Measurements from ENCODE around the gene GEMIN2. TPM values are rescaled to one million over a fixed set of nuclear protein-coding genes. Genes with fewer than 3 reads are reported as not detected.
"Not testable (repeated sequence)": the region's sequence is repeated elsewhere in the genome, so short reads cannot be mapped to it uniquely, and the experiment has no call there.

GEMIN2 gene, protein sequence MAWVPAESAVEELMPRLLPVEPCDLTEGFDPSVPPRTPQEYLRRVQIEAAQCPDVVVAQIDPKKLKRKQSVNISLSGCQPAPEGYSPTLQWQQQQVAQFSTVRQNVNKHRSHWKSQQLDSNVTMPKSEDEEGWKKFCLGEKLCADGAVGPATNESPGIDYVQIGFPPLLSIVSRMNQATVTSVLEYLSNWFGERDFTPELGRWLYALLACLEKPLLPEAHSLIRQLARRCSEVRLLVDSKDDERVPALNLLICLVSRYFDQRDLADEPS
- 10 to 100 TPM; 19.5 to 21.2 (median 21.1) TPM for total RNA-seq

- Mint-ChIP-seq H3K4me3 (peak within 1 kb of the TSS; percentile 97), H3K4me1 (ENCODE audit: low read depth) (peaks cover 18% of the 10 kb centered on the region), H3K27me3 (ENCODE audit: low read depth) (no peaks in the 10 kb centered on the region), H3K9me3 (no peaks in the 10 kb centered on the region), H3K36me3 (ENCODE audit: insufficient read depth) (peaks cover 5% of the 10 kb centered on the region)
- ATAC-seq (peak; percentile 98), DNase-seq (peak; percentile 90)
Observed at GRCh38 chr14:39114073-39114838, at the start of gene GEMIN2. Gene GEMIN2, plus strand, starts transcription at chr14:39114323. Its CDS starts 16 bp downstream, at chr14:39114339.

DNA sequence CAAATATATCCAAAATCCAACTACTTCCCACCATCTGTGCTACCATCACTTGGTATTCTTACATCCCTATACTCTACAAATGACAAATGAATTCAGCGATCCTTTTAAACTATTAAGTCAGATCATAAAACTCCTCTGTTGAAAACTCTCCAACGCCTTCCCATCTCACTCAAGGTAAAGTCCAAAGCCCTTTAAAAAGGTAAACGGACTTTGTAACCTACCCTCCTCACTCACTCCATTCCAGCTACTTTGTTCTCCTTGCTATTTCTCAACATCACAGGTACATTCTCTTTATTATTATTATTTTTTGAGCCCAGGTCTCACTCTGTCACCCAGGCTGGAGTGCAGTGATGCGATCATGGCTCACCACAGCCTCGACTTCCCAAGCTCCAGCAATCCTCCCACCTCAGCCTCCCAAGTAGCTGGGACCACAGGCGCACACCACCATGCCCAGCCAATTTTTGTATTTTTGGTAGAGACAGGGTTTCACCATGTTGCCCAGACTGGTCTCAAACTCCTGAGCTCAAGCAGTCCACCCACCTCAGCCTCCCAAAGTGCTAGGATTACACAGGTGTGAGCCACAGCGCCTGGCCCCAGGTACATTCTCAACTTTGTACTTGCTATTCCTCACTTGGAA, 44.8 kb upstream of the GEMIN2 start:
- not testable (repeated sequence) for H3K27me3 Mint-ChIP-seq (ENCODE audit: low read depth); H3K4me1 Mint-ChIP-seq (ENCODE audit: low read depth); DNase-seq; H3K9me3 Mint-ChIP-seq; ATAC-seq; H3K4me3 Mint-ChIP-seq
- peaks cover 44% of the 10 kb centered on the region for H3K36me3 Mint-ChIP-seq (ENCODE audit: insufficient read depth)

DNA sequence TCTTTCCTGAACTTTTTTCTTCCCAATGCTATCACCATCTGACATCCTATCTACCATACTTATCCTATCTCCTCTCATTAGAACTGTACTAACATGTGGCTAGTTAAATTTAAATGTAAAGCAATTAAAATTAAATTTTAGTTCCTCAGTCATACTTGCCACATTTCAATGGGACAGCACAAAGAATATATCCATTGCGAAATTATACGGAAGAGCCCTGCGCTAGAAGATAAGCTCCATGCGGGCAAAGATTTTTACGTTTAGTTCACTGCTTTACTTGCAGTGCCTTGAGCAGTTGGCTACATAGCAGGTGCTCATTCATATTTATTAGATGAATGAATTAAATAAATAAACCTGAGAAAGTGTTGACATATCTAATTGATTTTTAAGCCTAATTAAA, 44.2 kb upstream of the GEMIN2 start:
- H3K36me3 Mint-ChIP-seq (ENCODE audit: insufficient read depth), result peaks cover 42% of the 10 kb centered on the region
- DNase-seq (no peak), ATAC-seq (no peak)
- no peak overlapping the region for H3K4me3 Mint-ChIP-seq
- peaks cover 5% of the 10 kb centered on the region for H3K4me1 Mint-ChIP-seq (ENCODE audit: low read depth)
- no peaks in the 10 kb centered on the region for H3K27me3 Mint-ChIP-seq (ENCODE audit: low read depth)
- H3K9me3 Mint-ChIP-seq, result no peaks in the 10 kb centered on the region

DNA sequence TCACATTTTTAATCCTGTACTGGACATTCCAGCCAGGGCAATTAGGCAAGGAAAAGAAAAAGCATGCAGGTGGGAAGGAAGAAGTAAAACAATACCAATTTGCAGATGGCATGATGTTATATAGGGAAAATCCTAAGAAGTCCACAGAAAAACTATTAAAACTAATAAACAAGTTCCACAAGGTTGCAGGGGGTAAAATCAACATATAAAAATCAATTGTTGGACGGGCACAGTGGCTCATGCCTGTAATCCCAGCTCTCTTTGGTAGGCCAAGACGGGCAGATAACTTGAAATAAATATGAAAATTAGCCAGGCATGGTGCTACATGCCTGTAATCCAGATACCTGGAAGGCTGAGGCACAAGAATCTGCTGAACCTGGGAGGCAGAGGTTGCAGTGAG, 43.0 kb upstream of the GEMIN2 start:
- H3K9me3 Mint-ChIP-seq, result no peaks in the 10 kb centered on the region
- peaks cover 41% of the 10 kb centered on the region for H3K36me3 Mint-ChIP-seq (ENCODE audit: insufficient read depth)
- no peaks in the 10 kb centered on the region for H3K27me3 Mint-ChIP-seq (ENCODE audit: low read depth)
- DNase-seq, result no peak
- no peak for ATAC-seq
- H3K4me1 Mint-ChIP-seq (ENCODE audit: low read depth), result peaks cover 5% of the 10 kb centered on the region
- H3K4me3 Mint-ChIP-seq, result no peak overlapping the region

DNA sequence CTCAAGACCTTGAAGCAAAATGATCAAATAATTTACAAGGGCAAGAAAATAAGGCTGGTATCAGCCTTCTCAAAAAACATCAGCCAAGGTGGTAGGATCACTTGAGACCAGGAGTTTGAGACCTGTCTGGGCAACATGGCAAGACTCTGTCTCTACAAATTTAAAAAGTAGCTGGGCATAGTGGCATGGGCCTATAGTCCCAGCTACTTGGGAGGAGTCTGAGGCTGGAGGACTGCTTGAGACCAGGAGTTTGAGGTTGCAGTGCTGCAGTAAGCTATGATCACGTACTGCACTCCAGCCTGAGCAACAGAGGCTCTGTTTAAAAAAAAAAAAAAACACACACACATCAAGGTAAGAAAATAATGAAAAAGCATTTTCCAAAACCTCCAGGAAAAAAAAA, 33.2 kb upstream of the GEMIN2 start:
- ATAC-seq, result no peak
- Mint-ChIP-seq H3K36me3 (ENCODE audit: insufficient read depth) (peaks cover 38% of the 10 kb centered on the region), H3K4me3 (no peak overlapping the region)

GRCh38 chr14:39083127-39083526, 31.0 kb upstream of the GEMIN2 start:
- DNase-seq (no peak), ATAC-seq (no peak)
- H3K4me3 Mint-ChIP-seq, result no peak overlapping the region
- no peaks in the 10 kb centered on the region for H3K27me3 Mint-ChIP-seq (ENCODE audit: low read depth)
- peaks cover 3% of the 10 kb centered on the region for H3K4me1 Mint-ChIP-seq (ENCODE audit: low read depth)
- H3K36me3 Mint-ChIP-seq (ENCODE audit: insufficient read depth), result peaks cover 41% of the 10 kb centered on the region
- H3K9me3 Mint-ChIP-seq, result no peaks in the 10 kb centered on the region

More for the DNA sequence above, 33.2 kb upstream of the GEMIN2 start:
- DNase-seq, result no peak
- Mint-ChIP-seq H3K27me3 (ENCODE audit: low read depth) (no peaks in the 10 kb centered on the region), H3K9me3 (no peaks in the 10 kb centered on the region), H3K4me1 (ENCODE audit: low read depth) (peaks cover 3% of the 10 kb centered on the region)

GRCh38 chr14:39085933-39086332, 28.2 kb upstream of the GEMIN2 start:
- DNase-seq (no peak), ATAC-seq (no peak)
- no peak overlapping the region for H3K4me3 Mint-ChIP-seq
- no peaks in the 10 kb centered on the region for H3K4me1 Mint-ChIP-seq (ENCODE audit: low read depth)
- H3K27me3 Mint-ChIP-seq (ENCODE audit: low read depth), result no peaks in the 10 kb centered on the region
- peaks cover 41% of the 10 kb centered on the region for H3K36me3 Mint-ChIP-seq (ENCODE audit: insufficient read depth)
- H3K9me3 Mint-ChIP-seq, result no peaks in the 10 kb centered on the region

DNA sequence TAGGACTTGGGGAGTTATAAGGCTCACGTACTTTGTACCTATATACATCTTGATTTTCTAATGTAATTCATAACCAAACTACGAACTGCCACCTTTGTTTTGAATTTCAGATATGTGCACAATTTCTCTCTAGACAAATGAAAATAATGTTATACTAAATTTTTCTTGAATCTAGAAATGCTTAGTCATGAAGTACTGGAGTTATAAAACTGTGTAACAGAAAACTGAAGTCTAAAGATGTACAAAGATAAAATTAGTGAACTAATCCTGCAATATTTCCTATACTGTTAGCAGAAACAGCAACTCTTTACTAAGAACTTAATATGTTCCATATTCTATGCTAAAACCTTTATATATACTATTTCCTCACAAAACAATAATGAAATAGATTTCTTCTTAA, 26.6 kb upstream of the GEMIN2 start:
- H3K36me3 Mint-ChIP-seq (ENCODE audit: insufficient read depth), result peaks cover 45% of the 10 kb centered on the region

DNA sequence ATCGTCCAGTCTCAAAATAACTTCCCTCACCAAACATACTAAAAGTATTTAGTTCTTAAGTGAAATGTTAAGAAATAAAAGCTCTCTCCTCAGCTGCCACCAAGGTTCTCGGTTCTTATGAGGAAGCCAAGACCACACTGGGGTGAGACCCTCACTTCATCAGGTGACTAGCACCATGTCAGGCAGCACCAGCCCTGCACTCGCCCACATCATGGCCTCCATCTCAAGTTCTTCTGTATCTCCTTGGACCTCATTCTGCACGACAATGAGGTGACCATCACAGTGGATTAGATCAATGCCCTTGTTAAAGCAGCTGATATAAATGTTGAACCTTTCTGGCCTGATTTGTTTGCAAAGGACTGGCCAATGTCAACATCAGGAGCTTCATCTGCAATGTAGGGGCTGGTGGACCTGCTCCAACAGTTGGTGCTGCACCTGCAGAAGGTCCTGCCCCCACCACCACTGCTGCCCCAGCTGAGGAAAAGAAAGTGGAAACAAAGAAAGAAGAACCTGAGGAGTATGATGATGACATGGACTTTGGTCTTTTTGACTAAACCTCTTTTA, 23.5 kb upstream of the GEMIN2 start:
- Mint-ChIP-seq H3K4me1 (ENCODE audit: low read depth) (peaks cover 15% of the 10 kb centered on the region), H3K36me3 (ENCODE audit: insufficient read depth) (peaks cover 39% of the 10 kb centered on the region), H3K4me3 (no peak overlapping the region), H3K9me3 (no peaks in the 10 kb centered on the region), H3K27me3 (ENCODE audit: low read depth) (no peaks in the 10 kb centered on the region)
- no peak for DNase-seq
- no peak for ATAC-seq

More for the DNA sequence above, 26.6 kb upstream of the GEMIN2 start:
- Mint-ChIP-seq H3K9me3 (no peaks in the 10 kb centered on the region), H3K27me3 (ENCODE audit: low read depth) (no peaks in the 10 kb centered on the region), H3K4me1 (ENCODE audit: low read depth) (peaks cover 6% of the 10 kb centered on the region), H3K4me3 (no peak overlapping the region)
- no peak for ATAC-seq
- no peak for DNase-seq

DNA sequence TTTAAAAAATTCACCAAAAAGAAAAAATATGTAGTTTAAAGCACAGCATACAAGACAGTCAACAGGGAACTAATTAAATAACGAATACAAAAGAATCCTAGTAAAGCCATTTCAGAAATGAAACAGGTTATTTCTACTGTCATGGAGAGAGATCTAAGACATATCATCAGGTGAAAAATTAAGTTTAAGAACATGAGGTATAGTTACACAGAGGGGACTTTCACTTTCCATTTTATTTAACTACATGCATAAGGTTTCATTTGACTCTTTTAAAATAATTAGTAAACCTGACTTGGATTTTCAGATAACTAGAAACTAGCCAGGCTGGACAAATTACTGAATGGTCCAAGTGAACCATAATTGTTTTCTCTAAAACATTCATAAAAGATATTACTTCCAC, 22.4 kb upstream of the GEMIN2 start:
- DNase-seq (no peak), ATAC-seq (peak in 1 of 2 donors; percentile 51)
- H3K36me3 Mint-ChIP-seq (ENCODE audit: insufficient read depth), result peaks cover 36% of the 10 kb centered on the region
- no peak overlapping the region for H3K4me3 Mint-ChIP-seq
- no peaks in the 10 kb centered on the region for H3K9me3 Mint-ChIP-seq
- H3K27me3 Mint-ChIP-seq (ENCODE audit: low read depth), result no peaks in the 10 kb centered on the region
- peaks cover 15% of the 10 kb centered on the region for H3K4me1 Mint-ChIP-seq (ENCODE audit: low read depth)

DNA sequence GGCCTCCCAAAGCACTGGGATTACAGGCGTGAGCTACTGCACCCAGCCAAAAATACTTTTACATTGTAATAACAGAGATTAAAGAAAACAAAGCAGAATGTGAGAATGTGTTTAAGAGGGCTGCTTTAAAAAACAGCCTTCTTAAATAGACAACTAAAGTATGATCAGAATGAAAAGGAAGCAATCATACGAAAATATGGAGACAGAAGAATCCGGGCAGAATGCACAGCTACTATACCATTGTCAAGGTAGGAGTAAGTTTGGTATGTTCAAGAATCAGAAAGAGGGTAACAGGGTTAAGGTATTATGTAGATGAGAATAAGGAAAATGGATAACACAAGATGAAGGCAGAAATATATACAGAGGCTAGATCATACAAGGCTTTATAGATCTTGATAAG, 19.6 kb upstream of the GEMIN2 start:
- Mint-ChIP-seq H3K4me1 (ENCODE audit: low read depth) (peaks cover 29% of the 10 kb centered on the region), H3K4me3 (no peak overlapping the region), H3K36me3 (ENCODE audit: insufficient read depth) (peaks cover 25% of the 10 kb centered on the region), H3K27me3 (ENCODE audit: low read depth) (no peaks in the 10 kb centered on the region), H3K9me3 (no peaks in the 10 kb centered on the region)
- DNase-seq, result no peak
- ATAC-seq, result no peak

DNA sequence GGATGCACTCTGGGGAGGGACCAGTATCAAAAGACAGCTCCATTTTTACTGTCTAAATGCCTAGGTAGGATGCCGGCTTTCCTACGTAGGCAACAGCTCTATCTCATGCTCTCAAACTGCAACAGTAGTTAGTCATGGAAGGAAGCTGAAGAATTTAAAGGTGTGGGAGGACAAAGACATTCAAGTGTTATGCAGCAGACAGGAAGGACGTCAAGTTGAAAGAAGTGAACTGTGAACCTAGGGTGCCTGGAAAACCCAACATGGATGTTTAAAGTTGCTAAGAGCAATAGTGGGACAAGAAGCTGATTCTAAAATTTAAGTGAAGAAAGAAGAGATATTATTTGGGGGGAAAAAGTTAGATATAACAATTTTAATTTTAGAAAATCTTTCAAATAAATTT, 17.0 kb upstream of the GEMIN2 start:
- H3K4me3 Mint-ChIP-seq, result peak overlapping the region; percentile 1
- H3K36me3 Mint-ChIP-seq (ENCODE audit: insufficient read depth), result peaks cover 15% of the 10 kb centered on the region
- DNase-seq, result no peak
- H3K27me3 Mint-ChIP-seq (ENCODE audit: low read depth), result no peaks in the 10 kb centered on the region
- H3K4me1 Mint-ChIP-seq (ENCODE audit: low read depth), result peaks cover 39% of the 10 kb centered on the region
- H3K9me3 Mint-ChIP-seq, result no peaks in the 10 kb centered on the region
- ATAC-seq, result peak; percentile 95 to 97

DNA sequence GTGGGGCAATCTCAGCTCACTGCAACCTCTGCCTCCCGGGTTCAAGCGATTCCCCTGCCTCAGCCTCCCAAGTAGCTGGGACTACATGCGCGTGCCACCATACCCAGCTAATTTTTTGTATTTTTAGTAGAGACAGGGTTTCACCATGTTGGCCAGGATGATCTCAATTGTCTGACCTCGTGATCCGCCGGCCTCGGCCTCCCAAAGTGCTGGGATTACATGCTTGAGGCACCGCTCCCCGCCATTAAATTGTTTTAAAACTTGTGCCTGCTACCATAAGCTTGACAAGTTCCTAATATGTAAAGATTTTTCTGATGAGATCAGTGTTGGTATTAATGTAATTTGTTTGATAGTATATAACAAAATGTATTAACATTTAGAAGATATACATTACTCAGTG, 14.9 kb upstream of the GEMIN2 start:
- not testable (repeated sequence) for DNase-seq; H3K27me3 Mint-ChIP-seq (ENCODE audit: low read depth); H3K9me3 Mint-ChIP-seq; H3K4me3 Mint-ChIP-seq; ATAC-seq
- H3K4me1 Mint-ChIP-seq (ENCODE audit: low read depth), result peaks cover 48% of the 10 kb centered on the region
- peaks cover 14% of the 10 kb centered on the region for H3K36me3 Mint-ChIP-seq (ENCODE audit: insufficient read depth)

GRCh38 chr14:39099748-39100147, 14.4 kb upstream of the GEMIN2 start:
- peak overlapping the region; percentile 1 for H3K4me3 Mint-ChIP-seq
- H3K4me1 Mint-ChIP-seq (ENCODE audit: low read depth), result peaks cover 48% of the 10 kb centered on the region

More at GRCh38 chr14:39099748-39100147, 14.4 kb upstream of the GEMIN2 start:
- no peaks in the 10 kb centered on the region for H3K27me3 Mint-ChIP-seq (ENCODE audit: low read depth)
- peaks cover 9% of the 10 kb centered on the region for H3K36me3 Mint-ChIP-seq (ENCODE audit: insufficient read depth)
- H3K9me3 Mint-ChIP-seq, result no peaks in the 10 kb centered on the region
- ATAC-seq (no peak), DNase-seq (no peak)
